ENCODE results near the gene NPEPL1. TPM values are rescaled to one million over a fixed set of nuclear protein-coding genes. Genes with fewer than 3 reads are reported as not detected.
"Not testable (repeated sequence)": the region's sequence is repeated elsewhere in the genome, so short reads cannot be mapped to it uniquely, and the experiment has no call there.

NPEPL1 gene
- polyA plus RNA-seq, 4 donors = 16.5 to 30.4 (median 26.3) TPM

GRCh38 chr20:58719971-58720371 lies 27.4 kb downstream of the NPEPL1 start:
- WGBS, 3 donors = 8 to 34% (median 30%) methylated on average over 6 of the region's 6 CpGs
- no peak overlapping the region for H3K4me3 ChIP-seq (ENCODE audit: low read depth in 1 of 3, low read length in 3 of 3)
- H3K9me3 ChIP-seq (ENCODE audit: control insufficient read depth in 2 of 2, insufficient read depth in 1 of 2, low read depth in 1 of 2, low read length in 1 of 2) = no peaks in the 10 kb centered on the region
- no peaks in the 10 kb centered on the region for H3K27me3 ChIP-seq (ENCODE audit: control insufficient read depth in 3 of 3, insufficient read depth in 3 of 3, low read length in 3 of 3)
- FAIRE-seq (no peak), DNase-seq (no peak)
- peaks cover 0 to 10% (median 0%) of the 10 kb centered on the region in 3 donors for H3K4me1 ChIP-seq (ENCODE audit: control insufficient read depth in 3 of 3, insufficient read depth in 2 of 3, low read depth in 1 of 3, low read length in 2 of 3)
- H3K27ac ChIP-seq (ENCODE audit: low read depth in 1 of 3, low read length in 2 of 3) = no peak overlapping the region
- no peaks in the 10 kb centered on the region for H3K36me3 ChIP-seq (ENCODE audit: control insufficient read depth in 3 of 3, insufficient read depth in 2 of 3, low read depth in 1 of 3, low read length in 3 of 3)

GRCh38 chr20:58720890-58721289 lies 28.3 kb downstream of the NPEPL1 start:
- WGBS, 3 donors = 92 to 93% (median 92%) methylated on average over 14 of the region's 14 CpGs
- FAIRE-seq (no peak), DNase-seq (no peak)
- Histone ChIP-seq H3K4me1 (ENCODE audit: control insufficient read depth in 3 of 3, insufficient read depth in 2 of 3, low read depth in 1 of 3, low read length in 2 of 3) (peaks cover 0 to 10% (median 0%) of the 10 kb centered on the region in 3 donors), H3K27ac (ENCODE audit: low read depth in 1 of 3, low read length in 2 of 3) (no peak overlapping the region), H3K4me3 (ENCODE audit: low read depth in 1 of 3, low read length in 3 of 3) (no peak overlapping the region), H3K27me3 (ENCODE audit: control insufficient read depth in 3 of 3, insufficient read depth in 3 of 3, low read length in 3 of 3) (no peaks in the 10 kb centered on the region), H3K36me3 (ENCODE audit: control insufficient read depth in 3 of 3, insufficient read depth in 2 of 3, low read depth in 1 of 3, low read length in 3 of 3) (no peaks in the 10 kb centered on the region), H3K9me3 (ENCODE audit: control insufficient read depth in 2 of 2, insufficient read depth in 1 of 2, low read depth in 1 of 2, low read length in 1 of 2) (no peaks in the 10 kb centered on the region)

GRCh38 chr20:58721951-58722778 lies 29.6 kb downstream of the NPEPL1 start:
- WGBS, 3 donors = 61 to 68% (median 62%) methylated on average over 22 of the region's 22 CpGs

GRCh38 chr20:58722877-58723627 lies 30.5 kb downstream of the NPEPL1 start:
- 71 to 76% (median 74%) methylated on average over 9 of the region's 9 CpGs for WGBS, 3 donors
- Histone ChIP-seq H3K4me3 (ENCODE audit: low read depth in 1 of 3, low read length in 3 of 3) (no peak overlapping the region), H3K4me1 (ENCODE audit: control insufficient read depth in 3 of 3, insufficient read depth in 2 of 3, low read depth in 1 of 3, low read length in 2 of 3) (no peaks in the 10 kb centered on the region), H3K36me3 (ENCODE audit: control insufficient read depth in 3 of 3, insufficient read depth in 2 of 3, low read depth in 1 of 3, low read length in 3 of 3) (no peaks in the 10 kb centered on the region), H3K27ac (ENCODE audit: low read depth in 1 of 3, low read length in 2 of 3) (no peak overlapping the region), H3K9me3 (ENCODE audit: control insufficient read depth in 2 of 2, insufficient read depth in 1 of 2, low read depth in 1 of 2, low read length in 1 of 2) (peaks cover 0 to 3% of the 10 kb centered on the region in 2 donors), H3K27me3 (ENCODE audit: control insufficient read depth in 3 of 3, insufficient read depth in 3 of 3, low read length in 3 of 3) (no peaks in the 10 kb centered on the region)
- FAIRE-seq (no peak), DNase-seq (no peak)

More at GRCh38 chr20:58721951-58722778, 29.6 kb downstream of the NPEPL1 start:
- Histone ChIP-seq H3K27me3 (ENCODE audit: control insufficient read depth in 3 of 3, insufficient read depth in 3 of 3, low read length in 3 of 3) (no peaks in the 10 kb centered on the region), H3K27ac (ENCODE audit: low read depth in 1 of 3, low read length in 2 of 3) (no peak overlapping the region), H3K4me3 (ENCODE audit: low read depth in 1 of 3, low read length in 3 of 3) (no peak overlapping the region), H3K4me1 (ENCODE audit: control insufficient read depth in 3 of 3, insufficient read depth in 2 of 3, low read depth in 1 of 3, low read length in 2 of 3) (peaks cover 0 to 3% (median 0%) of the 10 kb centered on the region in 3 donors), H3K9me3 (ENCODE audit: control insufficient read depth in 2 of 2, insufficient read depth in 1 of 2, low read depth in 1 of 2, low read length in 1 of 2) (peaks cover 0 to 3% of the 10 kb centered on the region in 2 donors), H3K36me3 (ENCODE audit: control insufficient read depth in 3 of 3, insufficient read depth in 2 of 3, low read depth in 1 of 3, low read length in 3 of 3) (no peaks in the 10 kb centered on the region)
- FAIRE-seq (no peak), DNase-seq (no peak)

GRCh38 chr20:58723628-58723984 lies 31.0 kb downstream of the NPEPL1 start:
- H3K9me3 ChIP-seq (ENCODE audit: control insufficient read depth in 2 of 2, insufficient read depth in 1 of 2, low read depth in 1 of 2, low read length in 1 of 2) = peaks cover 0 to 3% of the 10 kb centered on the region in 2 donors
- WGBS, 3 donors = 83 to 88% (median 87%) methylated on average over 3 of the region's 3 CpGs
- no peak for DNase-seq

GRCh38 chr20:58726156-58726555 lies 33.6 kb downstream of the NPEPL1 start:
- H3K36me3 ChIP-seq (ENCODE audit: control insufficient read depth in 3 of 3, insufficient read depth in 2 of 3, low read depth in 1 of 3, low read length in 3 of 3); H3K9me3 ChIP-seq (ENCODE audit: control insufficient read depth in 2 of 2, insufficient read depth in 1 of 2, low read depth in 1 of 2, low read length in 1 of 2); H3K4me1 ChIP-seq (ENCODE audit: control insufficient read depth in 3 of 3, insufficient read depth in 2 of 3, low read depth in 1 of 3, low read length in 2 of 3); H3K27ac ChIP-seq (ENCODE audit: low read depth in 1 of 3, low read length in 2 of 3); H3K4me3 ChIP-seq (ENCODE audit: low read depth in 1 of 3, low read length in 3 of 3); FAIRE-seq; DNase-seq; H3K27me3 ChIP-seq (ENCODE audit: control insufficient read depth in 3 of 3, insufficient read depth in 3 of 3, low read length in 3 of 3): not testable (repeated sequence)
- WGBS, 3 donors = 87 to 91% (median 89%) methylated on average over 2 of the region's 2 CpGs

More at GRCh38 chr20:58723628-58723984, 31.0 kb downstream of the NPEPL1 start:
- Histone ChIP-seq H3K36me3 (ENCODE audit: control insufficient read depth in 3 of 3, insufficient read depth in 2 of 3, low read depth in 1 of 3, low read length in 3 of 3) (no peaks in the 10 kb centered on the region), H3K4me1 (ENCODE audit: control insufficient read depth in 3 of 3, insufficient read depth in 2 of 3, low read depth in 1 of 3, low read length in 2 of 3) (no peaks in the 10 kb centered on the region), H3K4me3 (ENCODE audit: low read depth in 1 of 3, low read length in 3 of 3) (no peak overlapping the region), H3K27ac (ENCODE audit: low read depth in 1 of 3, low read length in 2 of 3) (no peak overlapping the region), H3K27me3 (ENCODE audit: control insufficient read depth in 3 of 3, insufficient read depth in 3 of 3, low read length in 3 of 3) (no peaks in the 10 kb centered on the region)
- FAIRE-seq = no peak

GRCh38 chr20:58731192-58731591 lies 38.6 kb downstream of the NPEPL1 start:
- Histone ChIP-seq H3K9me3 (ENCODE audit: control insufficient read depth in 2 of 2, insufficient read depth in 1 of 2, low read depth in 1 of 2, low read length in 1 of 2) (peaks cover 0 to under 1% of the 10 kb centered on the region in 2 donors), H3K36me3 (ENCODE audit: control insufficient read depth in 3 of 3, insufficient read depth in 2 of 3, low read depth in 1 of 3, low read length in 3 of 3) (no peaks in the 10 kb centered on the region), H3K27me3 (ENCODE audit: control insufficient read depth in 3 of 3, insufficient read depth in 3 of 3, low read length in 3 of 3) (no peaks in the 10 kb centered on the region), H3K4me1 (ENCODE audit: control insufficient read depth in 3 of 3, insufficient read depth in 2 of 3, low read depth in 1 of 3, low read length in 2 of 3) (no peaks in the 10 kb centered on the region), H3K4me3 (ENCODE audit: low read depth in 1 of 3, low read length in 3 of 3) (no peak overlapping the region), H3K27ac (ENCODE audit: low read depth in 1 of 3, low read length in 2 of 3) (no peak overlapping the region)
- DNase-seq (no peak), FAIRE-seq (no peak)
- WGBS, 3 donors = 68 to 90% (median 84%) methylated on average over 2 of the region's 2 CpGs

- Histone ChIP-seq H3K27me3 (ENCODE audit: control insufficient read depth in 3 of 3, insufficient read depth in 3 of 3, low read length in 3 of 3) (peaks cover 0 to 4% (median 0%) of the 10 kb centered on the region in 3 donors), H3K27ac (ENCODE audit: low read depth in 1 of 3, low read length in 2 of 3) (no peak overlapping the region), H3K36me3 (ENCODE audit: control insufficient read depth in 3 of 3, insufficient read depth in 2 of 3, low read depth in 1 of 3, low read length in 3 of 3) (no peaks in the 10 kb centered on the region), H3K9me3 (ENCODE audit: control insufficient read depth in 2 of 2, insufficient read depth in 1 of 2, low read depth in 1 of 2, low read length in 1 of 2) (no peaks in the 10 kb centered on the region), H3K4me3 (ENCODE audit: low read depth in 1 of 3, low read length in 3 of 3) (no peak overlapping the region), H3K4me1 (ENCODE audit: control insufficient read depth in 3 of 3, insufficient read depth in 2 of 3, low read depth in 1 of 3, low read length in 2 of 3) (no peaks in the 10 kb centered on the region)
- no peak for DNase-seq
- WGBS, 3 donors = 74 to 79% (median 77%) methylated on average over 1 of the region's 1 CpG
- no peak for FAIRE-seq
These were observed 44.6 kb downstream of the NPEPL1 start for GRCh38 chr20:58737198-58737597.

Data from small intestine (tissue), 7 donors.